Loucy (cell line): Measurements from ENCODE around the gene ESR1.

Experiments used
- H2AFZ ChIP-seq: fragments of 200-600 bp; sonication (generic); 2 replicates; pipeline ENCODE4 v1.6.0; 2016; ENCODE audit warnings: antibody characterized with exemption, mild to moderate bottlenecking, low read length, moderate library complexity
- H3F3A ChIP-seq: fragments of 200-600 bp; 2 replicates; pipeline ENCODE4 v1.6.0; 2016; ENCODE audit warnings: antibody characterized with exemption, low read depth, mild to moderate bottlenecking
- H3K27me3 ChIP-seq: fragments of 200-600 bp; sonication (generic); 2 replicates; pipeline ENCODE4 v1.6.1; 2014; ENCODE audit warnings: low read length, mild to moderate bottlenecking; ENCODE audit not compliant: insufficient read depth, poor library complexity, severe bottlenecking
- H3K36me3 ChIP-seq: fragments of 200-600 bp; sonication (generic); 2 replicates; pipeline ENCODE4 v1.6.1; 2016; ENCODE audit warnings: low read length; ENCODE audit not compliant: insufficient read depth
- H3K4me1 ChIP-seq: fragments of 200-600 bp; sonication (generic); 2 replicates; pipeline ENCODE4 v1.5.1; 2014; ENCODE audit warnings: low read length, mild to moderate bottlenecking; ENCODE audit not compliant: insufficient read depth, poor library complexity, severe bottlenecking
- H3K4me2 ChIP-seq: fragments of 200-600 bp; sonication (generic); 2 replicates; pipeline ENCODE4 v1.6.0; 2014; ENCODE audit warnings: antibody characterized with exemption, low read length, low read depth, mild to moderate bottlenecking; ENCODE audit not compliant: poor library complexity, severe bottlenecking
- H3K4me3 ChIP-seq: fragments of 200-600 bp; sonication (generic); 2 replicates; pipeline ENCODE4 v1.5.1; 2014; ENCODE audit warnings: low read length, mild to moderate bottlenecking, mixed read lengths; ENCODE audit not compliant: poor library complexity, severe bottlenecking
- H3K79me2 ChIP-seq: fragments of 200-600 bp; sonication (generic); 2 replicates; pipeline ENCODE4 v1.6.1; 2014; ENCODE audit warnings: low read length; ENCODE audit not compliant: insufficient read depth
- H3K9ac ChIP-seq: fragments of 200-600 bp; sonication (generic); 2 replicates; pipeline ENCODE4 v1.6.0; 2014; ENCODE audit warnings: mild to moderate bottlenecking, low read depth, low read length, moderate library complexity; ENCODE audit not compliant: poor library complexity, severe bottlenecking
- H3K9me2 ChIP-seq: fragments of 200-600 bp; sonication (generic); replicated peaks from 2 replicates; pipeline ENCODE4 v1.6.1; 2016; ENCODE audit warnings: low read depth, low read length, mixed read lengths
- H3K9me3 ChIP-seq: fragments of 200-600 bp; sonication (generic); 2 replicates; pipeline ENCODE4 v1.6.1; 2014; ENCODE audit warnings: mild to moderate bottlenecking, antibody characterized with exemption, low read length, low read depth; ENCODE audit not compliant: insufficient read depth
- H4K20me1 ChIP-seq: fragments of 200-600 bp; sonication (generic); 2 replicates; pipeline ENCODE4 v1.6.0; 2014; ENCODE audit warnings: antibody characterized with exemption, low read length, mild to moderate bottlenecking; ENCODE audit not compliant: insufficient read depth, poor library complexity, severe bottlenecking
- EZH2phosphoT487 ChIP-seq: fragments of 200-600 bp; IDR thresholded peaks from 2 replicates; pipeline ENCODE4 v1.6.1; 2018; ENCODE audit warnings: antibody characterized with exemption, mild to moderate bottlenecking, moderate library complexity, borderline replicate concordance
- TF ChIP-seq, protein P1 (sequence below): fragments of 200-600 bp; sonication (generic); conservative IDR thresholded peaks from 2 replicates; pipeline ENCODE4 v1.5.1; 2014; ENCODE audit warnings: mild to moderate bottlenecking, antibody characterized with exemption, low read length

The ESR1 gene

DNA sequence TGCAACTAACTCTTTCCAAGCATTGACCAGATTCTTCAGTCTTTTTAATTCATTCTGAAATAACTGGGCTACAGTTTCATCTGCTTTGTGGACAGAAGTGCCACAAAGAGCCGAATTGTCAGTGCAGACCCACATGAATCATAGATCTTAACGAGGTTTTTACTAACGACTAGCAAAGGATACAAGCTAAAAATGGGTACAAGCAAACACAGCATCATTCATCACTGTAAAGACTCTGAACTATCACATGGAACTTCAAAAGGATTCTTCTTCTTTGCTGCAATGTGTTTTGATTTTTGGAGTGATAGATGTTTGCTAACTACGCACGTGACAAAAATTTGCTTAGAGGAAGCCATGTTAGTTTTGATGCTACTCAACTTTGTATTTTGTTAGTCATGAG is 227.1 kb downstream of the ESR1 start:
- H3K4me3 ChIP-seq: no peak overlapping the region
- no peaks in the 10 kb centered on the region for H4K20me1 ChIP-seq
- no peaks in the 10 kb centered on the region for H3K36me3 ChIP-seq
- no peaks in the 10 kb centered on the region for H3F3A ChIP-seq
- TF ChIP-seq, protein P1, sequence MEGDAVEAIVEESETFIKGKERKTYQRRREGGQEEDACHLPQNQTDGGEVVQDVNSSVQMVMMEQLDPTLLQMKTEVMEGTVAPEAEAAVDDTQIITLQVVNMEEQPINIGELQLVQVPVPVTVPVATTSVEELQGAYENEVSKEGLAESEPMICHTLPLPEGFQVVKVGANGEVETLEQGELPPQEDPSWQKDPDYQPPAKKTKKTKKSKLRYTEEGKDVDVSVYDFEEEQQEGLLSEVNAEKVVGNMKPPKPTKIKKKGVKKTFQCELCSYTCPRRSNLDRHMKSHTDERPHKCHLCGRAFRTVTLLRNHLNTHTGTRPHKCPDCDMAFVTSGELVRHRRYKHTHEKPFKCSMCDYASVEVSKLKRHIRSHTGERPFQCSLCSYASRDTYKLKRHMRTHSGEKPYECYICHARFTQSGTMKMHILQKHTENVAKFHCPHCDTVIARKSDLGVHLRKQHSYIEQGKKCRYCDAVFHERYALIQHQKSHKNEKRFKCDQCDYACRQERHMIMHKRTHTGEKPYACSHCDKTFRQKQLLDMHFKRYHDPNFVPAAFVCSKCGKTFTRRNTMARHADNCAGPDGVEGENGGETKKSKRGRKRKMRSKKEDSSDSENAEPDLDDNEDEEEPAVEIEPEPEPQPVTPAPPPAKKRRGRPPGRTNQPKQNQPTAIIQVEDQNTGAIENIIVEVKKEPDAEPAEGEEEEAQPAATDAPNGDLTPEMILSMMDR: no peak
- no peak for TF ChIP-seq EZH2phosphoT487
- no peaks in the 10 kb centered on the region for H3K27me3 ChIP-seq
- H3K9me3 ChIP-seq: no peaks in the 10 kb centered on the region
- no peak overlapping the region for H3K9ac ChIP-seq
- no peaks in the 10 kb centered on the region for H3K9me2 ChIP-seq
- no peak overlapping the region for H3K4me2 ChIP-seq
- H3K79me2 ChIP-seq: no peaks in the 10 kb centered on the region
- H2AFZ ChIP-seq: no peak overlapping the region
- no peaks in the 10 kb centered on the region for H3K4me1 ChIP-seq

DNA sequence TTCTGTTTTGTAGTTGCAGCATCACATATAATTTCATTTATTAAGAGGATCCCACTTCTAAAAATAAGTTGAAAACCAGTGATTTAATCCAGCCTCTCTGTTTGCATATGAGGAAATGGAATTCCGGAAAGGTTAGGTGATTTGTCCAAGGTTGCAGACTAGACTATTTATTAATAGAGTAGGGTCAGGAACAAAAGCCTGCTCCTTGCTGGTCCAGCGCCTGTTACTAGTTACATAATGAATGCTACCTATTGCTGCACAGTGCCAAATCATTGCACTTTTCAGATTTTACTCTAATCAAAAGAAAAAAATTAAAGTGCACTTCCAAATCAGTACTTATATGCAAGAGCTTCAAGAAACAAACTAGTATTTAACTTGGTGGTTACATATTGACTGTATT is 238.6 kb downstream of the ESR1 start:
- no peaks in the 10 kb centered on the region for H3K4me1 ChIP-seq
- H3K4me3 ChIP-seq: no peak overlapping the region
- H3K36me3 ChIP-seq: no peaks in the 10 kb centered on the region
- no peaks in the 10 kb centered on the region for H4K20me1 ChIP-seq
- H3K79me2 ChIP-seq: no peaks in the 10 kb centered on the region
- no peaks in the 10 kb centered on the region for H3K9me2 ChIP-seq
- no peak overlapping the region for H2AFZ ChIP-seq
- H3K9me3 ChIP-seq: no peaks in the 10 kb centered on the region
- TF ChIP-seq, protein P1: no peak
- TF ChIP-seq EZH2phosphoT487: no peak
- no peak overlapping the region for H3K9ac ChIP-seq
- no peaks in the 10 kb centered on the region for H3F3A ChIP-seq
- no peaks in the 10 kb centered on the region for H3K27me3 ChIP-seq
- H3K4me2 ChIP-seq: no peak overlapping the region

DNA sequence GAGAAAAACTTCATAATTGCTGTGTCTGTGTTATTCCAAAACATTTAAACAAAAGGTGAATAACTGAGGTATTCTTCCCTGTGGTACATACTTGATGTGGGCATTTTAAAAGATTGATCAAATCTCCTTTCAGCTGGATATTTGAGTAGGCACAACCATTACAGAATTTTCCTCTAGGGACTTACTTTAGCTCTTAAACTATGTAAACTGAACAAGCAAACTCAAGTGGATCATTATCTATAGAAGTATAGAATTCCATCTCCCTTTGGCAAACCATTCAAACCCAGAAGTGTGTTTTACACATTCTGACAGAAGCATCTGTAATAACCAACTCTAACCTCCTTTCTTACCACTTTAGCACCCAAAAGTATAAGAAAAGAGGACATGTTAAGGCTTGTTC is 241.4 kb downstream of the ESR1 start:
- no peaks in the 10 kb centered on the region for H3K9me2 ChIP-seq
- TF ChIP-seq, protein P1: no peak
- no peak for TF ChIP-seq EZH2phosphoT487
- H3K27me3 ChIP-seq: no peaks in the 10 kb centered on the region
- no peak overlapping the region for H3K4me3 ChIP-seq
- H3K9me3 ChIP-seq: no peaks in the 10 kb centered on the region
- H3K36me3 ChIP-seq: no peaks in the 10 kb centered on the region
- H3F3A ChIP-seq: no peaks in the 10 kb centered on the region
- no peaks in the 10 kb centered on the region for H4K20me1 ChIP-seq
- no peaks in the 10 kb centered on the region for H3K79me2 ChIP-seq
- no peaks in the 10 kb centered on the region for H3K4me1 ChIP-seq
- H2AFZ ChIP-seq: no peak overlapping the region
- no peak overlapping the region for H3K4me2 ChIP-seq
- no peak overlapping the region for H3K9ac ChIP-seq
